Keratinocyte (primary cell): ENCODE measurements around the gene SYT11. TPM values are rescaled to one million over a fixed set of nuclear protein-coding genes. Genes with fewer than 3 reads are reported as not detected.

Experiments used
- DNase-seq: peaks from one replicate; pipeline ENCODE4 v3.0.0-alpha.2; 2011; ENCODE audit warnings: low read depth, missing footprints, low spot score
- FAIRE-seq: peaks from 2 replicates; lab custom pipeline; 2011; peaks lifted over from hg19 to GRCh38; lab: Jason Lieb, UNC
- H2AFZ ChIP-seq: 2 replicates; pipeline ENCODE4 v1.6.0; 2012; ENCODE audit warnings: low read length, control low read depth, inconsistent platforms; ENCODE audit not compliant: control insufficient read depth
- H3K27ac ChIP-seq: 2 replicates; pipeline ENCODE4 v1.5.1; 2011; ENCODE audit warnings: low read length; ENCODE audit not compliant: control insufficient read depth, insufficient read depth
- H3K27me3 ChIP-seq: 3 replicates; pipeline ENCODE4 v1.6.0; 2011; ENCODE audit warnings: low read length; ENCODE audit not compliant: control insufficient read depth, insufficient read depth; ENCODE audit errors: extremely low read depth
- H3K36me3 ChIP-seq, 2 experiments: 2 replicates in 1 of 2; 3 replicates in 1 of 2; pipeline ENCODE4 v1.5.1; 2011; ENCODE audit warnings: low read length in 2 of 2, mild to moderate bottlenecking in 1 of 2; ENCODE audit not compliant: control insufficient read depth in 2 of 2, insufficient read depth in 2 of 2; ENCODE audit errors: extremely low read depth in 1 of 2
- H3K4me1 ChIP-seq: 3 replicates; pipeline ENCODE4 v1.5.1; 2011; ENCODE audit warnings: low read length; ENCODE audit not compliant: control insufficient read depth, insufficient read depth; ENCODE audit errors: extremely low read depth
- H3K4me2 ChIP-seq: 3 replicates; pipeline ENCODE4 v1.6.0; 2011; ENCODE audit warnings: low read depth, low read length; ENCODE audit not compliant: control insufficient read depth, insufficient read depth; ENCODE audit errors: extremely low read depth
- H3K4me3 ChIP-seq, 3 experiments: fragments of 200-600 bp in 1 of 3; sonication (generic) in 1 of 3; 2 replicates in 2 of 3; 3 replicates in 1 of 3; pipeline ENCODE4 v1.5.1; 2011 to 2016; ENCODE audit warnings: low read length in 3 of 3, mild to moderate bottlenecking in 3 of 3, control low read depth in 2 of 3, inconsistent platforms in 1 of 3, low read depth in 1 of 3, mixed read lengths in 1 of 3, mixed run types in 1 of 3, moderate library complexity in 1 of 3; ENCODE audit not compliant: control insufficient read depth in 2 of 3, insufficient read depth in 2 of 3; ENCODE audit errors: extremely low read depth in 1 of 3
- H3K79me2 ChIP-seq: 2 replicates; pipeline ENCODE4 v1.6.0; 2012; ENCODE audit warnings: low read length; ENCODE audit not compliant: control insufficient read depth, insufficient read depth
- H3K9ac ChIP-seq: 3 replicates; pipeline ENCODE4 v1.6.0; 2011; ENCODE audit warnings: low read length; ENCODE audit not compliant: control insufficient read depth, insufficient read depth; ENCODE audit errors: extremely low read depth
- H3K9me1 ChIP-seq: 3 replicates; pipeline ENCODE4 v1.6.0; 2011; ENCODE audit warnings: low read length; ENCODE audit not compliant: control insufficient read depth, insufficient read depth; ENCODE audit errors: extremely low read depth
- H3K9me3 ChIP-seq: 2 replicates; pipeline ENCODE4 v1.5.1; 2012; ENCODE audit warnings: low read depth, low read length; ENCODE audit not compliant: control insufficient read depth
- H4K20me1 ChIP-seq: 3 replicates; pipeline ENCODE4 v1.6.0; 2011; ENCODE audit warnings: low read length; ENCODE audit not compliant: control insufficient read depth, insufficient read depth; ENCODE audit errors: extremely low read depth
- CTCF ChIP-seq, 3 experiments: IDR thresholded peaks in 1 of 3; conservative IDR thresholded peaks in 1 of 3; optimal IDR thresholded peaks in 1 of 3; 2 replicates in 2 of 3; 3 replicates in 1 of 3; pipeline versions ENCODE3 to v1.5.1; 2011; ENCODE audit warnings: low read length in 3 of 3, mild to moderate bottlenecking in 3 of 3, moderate library complexity in 2 of 3, control low read depth in 1 of 3, inconsistent platforms in 1 of 3; ENCODE audit not compliant: insufficient read depth in 2 of 3; ENCODE audit errors: extremely low read depth in 1 of 3
- EZH2 ChIP-seq: IDR thresholded peaks from one replicate; pipeline ENCODE4 v1.6.1; 2012; ENCODE audit warnings: inconsistent platforms, mild to moderate bottlenecking, low read length, moderate library complexity
- dilution Hi-C: fragments of 300-500 bp; cut with MboI; formaldehyde crosslinking; loops from one replicate; pipeline ENCODE4 v1.7.0; 2020; ENCODE audit warnings: low sequenced_read_pairs; ENCODE audit not compliant: extremely low pct_ligation_motif_present
- polyA plus RNA-seq, 5 experiments: library from polyadenylated mRNA; depleted of rRNA in 3 of 5; stranded (reverse) in 3 of 5; stranded (forward) in 1 of 5; unstranded in 1 of 5; fragments of >200 nt; gene quantifications; 1 replicate in 1 of 5; 2 replicates in 3 of 5; 3 replicates in 1 of 5; pipeline versions ENCODE4 v1.2.1 to v1.2.3, GENCODE V29; 2011 to 2012; ENCODE audit warnings: missing spikeins in 2 of 5, low read depth in 1 of 5, low replicate concordance in 1 of 5

The SYT11 gene
- polyA plus RNA-seq, 1 donor (not counting 4 experiments of a cell fraction or from before 2014, with no cell fraction given): 0.08 TPM

DNA sequence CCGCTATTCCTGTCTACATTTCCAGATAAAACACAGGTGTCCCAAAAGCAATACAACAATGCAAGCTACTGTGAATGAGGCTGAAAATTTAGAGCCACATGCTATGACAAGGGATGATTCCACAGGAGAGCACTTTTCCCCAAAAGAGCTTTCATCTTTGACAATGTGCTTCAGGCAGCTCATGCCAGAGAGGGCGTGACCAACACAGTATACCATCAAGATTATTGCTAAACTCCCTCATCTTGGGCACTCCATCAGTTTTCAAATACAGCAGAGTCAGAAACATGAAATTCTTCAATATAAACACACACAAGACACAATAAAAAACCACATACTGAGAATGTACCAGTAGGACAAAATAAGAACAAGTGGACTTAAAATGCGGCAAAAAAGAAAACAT lies 9.0 kb upstream of the SYT11 start:
- H3K4me3 ChIP-seq: no peak overlapping the region
- H3K9me1 ChIP-seq: no peaks in the 10 kb centered on the region
- H3K27ac ChIP-seq: no peak overlapping the region
- DNase-seq: no peak
- dilution Hi-C loops: no loop called here
- no peak overlapping the region for H2AFZ ChIP-seq
- H3K4me2 ChIP-seq: no peak overlapping the region
- peaks cover 14 to 15% of the 10 kb centered on the region in 2 experiments for H3K36me3 ChIP-seq
- H4K20me1 ChIP-seq: no peaks in the 10 kb centered on the region
- no peaks in the 10 kb centered on the region for H3K27me3 ChIP-seq
- no peaks in the 10 kb centered on the region for H3K4me1 ChIP-seq
- no peak for FAIRE-seq
- H3K79me2 ChIP-seq: peaks cover 66% of the 10 kb centered on the region
- H3K9me3 ChIP-seq: no peaks in the 10 kb centered on the region
- no peak overlapping the region for H3K9ac ChIP-seq
- no peak for TF ChIP-seq EZH2
- TF ChIP-seq CTCF (optimal IDR thresholded peaks at IDR 0.05 in 1 of 3, IDR thresholded peaks at IDR 0.05 in 1 of 3, conservative IDR thresholded peaks at IDR 0.05 in 1 of 3; ENCODE audit: extremely low read depth in 1 of 3, insufficient read depth in 2 of 3, low read length in 3 of 3): no peak

GRCh38 chr1:155856257-155856974 lies 3.0 kb upstream of the SYT11 start:
- peaks cover 8% of the 10 kb centered on the region for H3K4me1 ChIP-seq
- H3K9ac ChIP-seq: peak overlapping the region; percentile 91
- peak overlapping the region; percentile 85 for H3K4me2 ChIP-seq
- dilution Hi-C loops: no loop called here
- H3K79me2 ChIP-seq: peaks cover 41% of the 10 kb centered on the region
- DNase-seq: no peak
- peaks cover 11 to 16% of the 10 kb centered on the region in 2 experiments for H3K36me3 ChIP-seq
- H3K27me3 ChIP-seq: peaks cover 14% of the 10 kb centered on the region
- H3K9me3 ChIP-seq: no peaks in the 10 kb centered on the region
- peak overlapping the region; percentile 79 for H3K27ac ChIP-seq
- H2AFZ ChIP-seq: peak overlapping the region; percentile 100
- H3K4me3 ChIP-seq: peak overlapping the region; percentile 77 to 98 (median 89)
- no peak for FAIRE-seq
- no peaks in the 10 kb centered on the region for H4K20me1 ChIP-seq
- H3K9me1 ChIP-seq: no peaks in the 10 kb centered on the region
- TF ChIP-seq CTCF (optimal IDR thresholded peaks at IDR 0.05 in 1 of 3, IDR thresholded peaks at IDR 0.05 in 1 of 3, conservative IDR thresholded peaks at IDR 0.05 in 1 of 3; ENCODE audit: extremely low read depth in 1 of 3, insufficient read depth in 2 of 3, low read length in 3 of 3) (no peak), EZH2 (no peak)
